ENCODE measurements around the gene RRAS2. TPM values are rescaled to one million over a fixed set of nuclear protein-coding genes. Genes with fewer than 3 reads are reported as not detected.
"Not testable (repeated sequence)": the region's sequence is repeated elsewhere in the genome, so short reads cannot be mapped to it uniquely, and the experiment has no call there.

Gene RRAS2
- polyA plus RNA-seq, 4 donors = 52.4 to 64.9 (median 60.8) TPM

GRCh38 chr11:14373941-14374646, 15.1 kb upstream of the RRAS2 start:
- no peak for DNase-seq (ENCODE audit: low read depth in 4 of 4, low spot score in 3 of 4)

- no peak for DNase-seq (ENCODE audit: low read depth in 4 of 4, low spot score in 3 of 4)
These were observed 13.0 kb upstream of the RRAS2 start for GRCh38 chr11:14372011-14372410.

- no peak for DNase-seq (ENCODE audit: low read depth in 4 of 4, low spot score in 3 of 4)
These were observed 12.3 kb upstream of the RRAS2 start for GRCh38 chr11:14371249-14371648.

- DNase-seq (ENCODE audit: low read depth in 4 of 4, low spot score in 3 of 4) = no peak
These were observed 11.5 kb upstream of the RRAS2 start for GRCh38 chr11:14370496-14370895.

GRCh38 chr11:14369598-14369997, 10.6 kb upstream of the RRAS2 start:
- DNase-seq (ENCODE audit: low read depth in 4 of 4, low spot score in 3 of 4) = no peak

- DNase-seq (ENCODE audit: low read depth in 4 of 4, low spot score in 3 of 4) = no peak
These were observed 8.0 kb upstream of the RRAS2 start for GRCh38 chr11:14366936-14367335.

GRCh38 chr11:14364322-14364721, 5.3 kb upstream of the RRAS2 start:
- DNase-seq (ENCODE audit: low read depth in 4 of 4, low spot score in 3 of 4) = no peak

GRCh38 chr11:14362611-14363010, 3.6 kb upstream of the RRAS2 start:
- DNase-seq (ENCODE audit: low read depth in 4 of 4, low spot score in 3 of 4) = no peak

- no peak for DNase-seq (ENCODE audit: low read depth in 4 of 4, low spot score in 3 of 4)
These were observed 3.0 kb upstream of the RRAS2 start for GRCh38 chr11:14361951-14362350.

GRCh38 chr11:14360976-14361375, 2.0 kb upstream of the RRAS2 start:
- DNase-seq (ENCODE audit: low read depth in 4 of 4, low spot score in 3 of 4) = no peak

GRCh38 chr11:14359501-14360031, 583 bp upstream of the RRAS2 start:
- no peak for DNase-seq (ENCODE audit: low read depth in 4 of 4, low spot score in 3 of 4)

GRCh38 chr11:14357881-14358728, 878 bp downstream of the RRAS2 start:
- peak; percentile 43 to 55 (median 51) for DNase-seq (ENCODE audit: low read depth in 4 of 4, low spot score in 3 of 4)

GRCh38 chr11:14356342-14356741, 2.6 kb downstream of the RRAS2 start:
- no peak for DNase-seq (ENCODE audit: low read depth in 4 of 4, low spot score in 3 of 4)

- DNase-seq (ENCODE audit: low read depth in 4 of 4, low spot score in 3 of 4) = not testable (repeated sequence)
These were observed 4.4 kb downstream of the RRAS2 start for GRCh38 chr11:14354604-14355003.

GRCh38 chr11:14350716-14351238, 8.2 kb downstream of the RRAS2 start:
- no peak for DNase-seq (ENCODE audit: low read depth in 4 of 4, low spot score in 3 of 4)

GRCh38 chr11:14350215-14350614, 8.8 kb downstream of the RRAS2 start:
- no peak for DNase-seq (ENCODE audit: low read depth in 4 of 4, low spot score in 3 of 4)

GRCh38 chr11:14347991-14348390, 11.0 kb downstream of the RRAS2 start:
- no peak for DNase-seq (ENCODE audit: low read depth in 4 of 4, low spot score in 3 of 4)

GRCh38 chr11:14347494-14347893, 11.5 kb downstream of the RRAS2 start:
- no peak for DNase-seq (ENCODE audit: low read depth in 4 of 4, low spot score in 3 of 4)

- DNase-seq (ENCODE audit: low read depth in 4 of 4, low spot score in 3 of 4) = no peak
These were observed 12.6 kb downstream of the RRAS2 start for GRCh38 chr11:14346303-14346955.

GRCh38 chr11:14345668-14346067, 13.3 kb downstream of the RRAS2 start:
- no peak for DNase-seq (ENCODE audit: low read depth in 4 of 4, low spot score in 3 of 4)

GRCh38 chr11:14345016-14345415, 14.0 kb downstream of the RRAS2 start:
- not testable (repeated sequence) for DNase-seq (ENCODE audit: low read depth in 4 of 4, low spot score in 3 of 4)
